GM12878 (cell line): Measurements from ENCODE around the gene PRRT1B. TPM values are rescaled to one million over a fixed set of nuclear protein-coding genes. Genes with fewer than 3 reads are reported as not detected.
A peak's percentile ranks its signal among the peaks of the same experiment; 100 is the strongest.

Experiments used
- ATAC-seq: fragments of 200-7000 bp; cut with Tn5 transposase; 3 replicates; pipeline ENCODE4 v1.9.1; 2020; ENCODE audit warnings: mild to moderate bottlenecking, moderate library complexity
- BruUV-seq: library from RNA; stranded (reverse); fragments of 400-500 nt; replicated peaks from 2 replicates; lab custom pipeline; 2021; lab: Mats Ljungman, UMichigan
- CTCF ChIA-PET: fragments of 300-600 bp; sonication (Branson Sonifier 250); formaldehyde crosslinking; extraction: SDS; loops from one replicate; lab custom pipeline; 2021; ENCODE audit warnings: inconsistent platforms; lab: Yijun Ruan, JAX
- POLR2A ChIA-PET: fragments of 350-600 bp; formaldehyde crosslinking; extraction: SDS; loops from one replicate; lab custom pipeline; 2021; ENCODE audit warnings: inconsistent platforms; lab: Charles Lee
- RAD21 ChIA-PET: fragments of 300-600 bp; sonication (Branson Sonifier 250); formaldehyde crosslinking; loops from one replicate; lab custom pipeline; 2023; ENCODE audit warnings: antibody characterized with exemption; ENCODE audit not compliant: unreplicated experiment; lab: Charles Lee
- SMC1A ChIA-PET: fragments of 300-600 bp; sonication (Branson Sonifier 250); formaldehyde crosslinking; loops from one replicate; lab custom pipeline; 2023; ENCODE audit not compliant: unreplicated experiment, uncharacterized antibody; lab: Charles Lee
- DNase-seq: peaks from one replicate; pipeline ENCODE4 v3.0.0-alpha.2; 2011; ENCODE audit warnings: low read depth, low spot score
- FAIRE-seq: peaks from 3 replicates; lab custom pipeline; 2011; peaks lifted over from hg19 to GRCh38; lab: Jason Lieb, UNC
- H2AFZ ChIP-seq: 2 replicates; pipeline ENCODE4 v1.6.0; 2011; ENCODE audit warnings: low read depth, low read length, control low read depth; ENCODE audit not compliant: control insufficient read depth
- H3K27ac ChIP-seq: 2 replicates; pipeline ENCODE4 v1.5.1; 2011; ENCODE audit warnings: control low read depth; ENCODE audit not compliant: control insufficient read depth, insufficient read depth
- H3K27me3 ChIP-seq, 2 experiments: replicated peaks in 1 of 2; 2 replicates each; pipeline versions ENCODE4 v1.6.0 to v1.6.1; 2011; ENCODE audit warnings: low read length in 1 of 2; ENCODE audit not compliant: control insufficient read depth in 2 of 2, insufficient read depth in 2 of 2
- H3K36me3 ChIP-seq, 2 experiments: 2 replicates each; pipeline ENCODE4 v1.5.1; 2011; ENCODE audit warnings: low read length in 1 of 2; ENCODE audit not compliant: control insufficient read depth in 2 of 2, insufficient read depth in 2 of 2
- H3K4me1 ChIP-seq: 2 replicates; pipeline ENCODE4 v1.6.1; 2011; ENCODE audit warnings: mild to moderate bottlenecking, low read length, moderate library complexity, mixed read lengths; ENCODE audit not compliant: control insufficient read depth, insufficient read depth
- H3K4me2 ChIP-seq: 2 replicates; pipeline ENCODE4 v1.6.0; 2011; ENCODE audit warnings: control low read depth; ENCODE audit not compliant: control insufficient read depth, insufficient read depth
- H3K4me3 ChIP-seq: fragments of 200-600 bp; sonication (generic); 2 replicates; pipeline ENCODE4 v1.5.1; 2016
- H3K79me2 ChIP-seq: 2 replicates; pipeline ENCODE4 v1.6.0; 2011; ENCODE audit warnings: low read length; ENCODE audit not compliant: control insufficient read depth, insufficient read depth
- H3K9ac ChIP-seq: 2 replicates; pipeline ENCODE4 v1.8.0; 2011; ENCODE audit warnings: low read length, control low read depth, mixed read lengths; ENCODE audit not compliant: control insufficient read depth, insufficient read depth
- H3K9me3 ChIP-seq: replicated peaks from 3 replicates; pipeline ENCODE4 v1.5.1; 2011; ENCODE audit warnings: mild to moderate bottlenecking, low read length; ENCODE audit not compliant: control insufficient read depth, insufficient read depth
- H4K20me1 ChIP-seq: 2 replicates; pipeline ENCODE4 v1.6.0; 2011; ENCODE audit not compliant: control insufficient read depth, insufficient read depth
- BHLHE40 ChIP-seq, 2 experiments: fragments of 450-650 bp in 1 of 2; IDR thresholded peaks; 2 replicates each; pipeline ENCODE4 v1.6.1; 2011 to 2017; ENCODE audit warnings: low read depth in 2 of 2, borderline replicate concordance in 1 of 2, improper control_type of control experiment in 1 of 2, low read length in 1 of 2, mild to moderate bottlenecking in 1 of 2
- E4F1 ChIP-seq: fragments of 450-650 bp; IDR thresholded peaks from 2 replicates; pipeline ENCODE4 v1.6.1; 2018; ENCODE audit warnings: borderline replicate concordance, mild to moderate bottlenecking; ENCODE audit not compliant: partially characterized antibody
- EED ChIP-seq: sonication (generic); IDR thresholded peaks from 2 replicates; pipeline ENCODE4 v1.6.1; 2016; ENCODE audit warnings: antibody characterized with exemption, low read depth
- ETV6 ChIP-seq, 2 experiments: fragments of 450-650 bp in 1 of 2; IDR thresholded peaks in 1 of 2; conservative IDR thresholded peaks in 1 of 2; 2 replicates each; pipeline ENCODE4 v1.6.1; 2014; ENCODE audit warnings: antibody characterized with exemption in 1 of 2, borderline replicate concordance in 1 of 2, low read depth in 1 of 2, mild to moderate bottlenecking in 1 of 2, moderate library complexity in 1 of 2
- NFYB ChIP-seq: IDR thresholded peaks from 2 replicates; pipeline ENCODE4 v1.6.1; 2011; ENCODE audit warnings: low read depth, mild to moderate bottlenecking, low read length, improper control_type of control experiment, moderate library complexity; ENCODE audit not compliant: insufficient read depth
- PAX5 ChIP-seq: IDR thresholded peaks from 2 replicates; pipeline ENCODE4 v1.6.1; 2011; ENCODE audit warnings: low read depth, low read length, borderline replicate concordance
- RFX5 ChIP-seq: IDR thresholded peaks from 2 replicates; pipeline ENCODE4 v1.6.1; 2011; ENCODE audit warnings: low read depth, low read length, improper control_type of control experiment
- SUPT20H ChIP-seq: IDR thresholded peaks from 2 replicates; pipeline ENCODE4 v1.6.1; 2011; ENCODE audit warnings: low read depth, mild to moderate bottlenecking, low read length, moderate library complexity, borderline replicate concordance; ENCODE audit not compliant: control insufficient read depth
- TCF7 ChIP-seq: IDR thresholded peaks from 2 replicates; pipeline ENCODE4 v1.6.1; 2014; ENCODE audit warnings: antibody characterized with exemption, borderline replicate concordance
- ZBED1 ChIP-seq: IDR thresholded peaks from 2 replicates; pipeline ENCODE4 v1.6.1; 2016; ENCODE audit warnings: borderline replicate concordance
- ZBTB11 ChIP-seq: fragments of 450-650 bp; formaldehyde crosslinking; IDR thresholded peaks from 2 replicates; pipeline ENCODE4 v1.5.0; 2022; ENCODE audit warnings: mild to moderate bottlenecking, missing genetic modification characterization
- WGBS: methylation state at CpG from one replicate; pipeline ENCODE4 v1.1.6; 2016; ENCODE audit warnings: low lambda C conversion rate; ENCODE audit not compliant: insufficient replicate concordance, insufficient coverage; ENCODE audit errors: missing lambda C conversion rate; 5-methylcytosine and 5-hydroxymethylcytosine counted together
- in situ Hi-C: fragments of 300-500 bp; cut with MboI; formaldehyde crosslinking; loops from 9 replicates; pipeline ENCODE4 v1.14.3; 2018; ENCODE audit warnings: mixed read lengths
- intact Hi-C: fragments of 100-400 bp; cut with micrococcal nuclease; formaldehyde crosslinking; loops from one replicate; pipeline ENCODE4 v1.14.2; 2022; ENCODE audit not compliant: unreplicated experiment
- polyA plus RNA-seq, 11 experiments: library from polyadenylated mRNA; depleted of rRNA in 4 of 11; unstranded in 6 of 11; stranded (reverse) in 5 of 11; fragments of >200 nt; fragmentation: Nextera tagmentation in 4 of 11; fragmentation: Illumina TruSeq in 1 of 11; extraction: Ambion mirVana in 4 of 11; extraction: Trizol in 1 of 11; gene quantifications; 1 replicate in 1 of 11; 2 replicates in 10 of 11; pipeline versions ENCODE4 v1.2.1 to v1.2.3, GENCODE V29; 2011 to 2016; ENCODE audit warnings: inconsistent platforms in 2 of 11, missing spikeins in 2 of 11, low read depth in 1 of 11
- total RNA-seq, 4 experiments: library from RNA; depleted of rRNA in 3 of 4; stranded (reverse); fragments of >200 nt in 3 of 4; fragmentation: Illumina TruSeq in 1 of 4; extraction: Trizol in 1 of 4; gene quantifications; 2 replicates each; pipeline versions ENCODE4 v1.2.1 to v1.2.3, GENCODE V29; 2013 to 2021

PRRT1B gene
- total and polyA plus RNA-seq, 10 of the 15 experiments (the other 5 are each of a cell fraction or from before 2014, with no cell fraction given), result not detected

- TF ChIP-seq RFX5 (no peak), SUPT20H (no peak), ZBED1 (no peak), PAX5 (no peak)
Measured at GRCh38 chr9:131528886-131529505, 16.3 kb upstream of the PRRT1B start (continued).

GRCh38 chr9:131529597-131530545, 15.5 kb upstream of the PRRT1B start:
- ATAC-seq (no peak; the same call in 2 of the 3 replicates), DNase-seq (no peak), FAIRE-seq (no peak)
- peaks cover 11% of the 10 kb centered on the region for H3K79me2 ChIP-seq
- RAD21 ChIA-PET, result no interaction called here
- WGBS, result 76% methylated on average over 24 of the region's 24 CpGs
- in situ Hi-C loops (no loop called here), intact Hi-C loops (loop anchor here (2.0 to 10.0 kb wide), 2 partner anchors 27 to 215 kb away; partner anchors contain the start of genes POMT1 and RAPGEF1)
- no peaks in the 10 kb centered on the region for H3K9me3 ChIP-seq
- peak overlapping the region; percentile 83 for H3K9ac ChIP-seq
- peak overlapping the region; percentile 81 for H3K4me3 ChIP-seq
- TSS peak; percentile 49 for BruUV-seq
- POLR2A ChIA-PET, result no interaction called here
- peak overlapping the region; percentile 65 for H3K27ac ChIP-seq
- H3K27me3 ChIP-seq, result no peaks in the 10 kb centered on the region
- peaks cover 4% of the 10 kb centered on the region for H3K4me1 ChIP-seq
- peaks cover 3 to 5% of the 10 kb centered on the region in 2 experiments; a peak in 3 of 4 replicates for H3K36me3 ChIP-seq
- SMC1A ChIA-PET, result no interaction called here
- no peaks in the 10 kb centered on the region for H4K20me1 ChIP-seq
- CTCF ChIA-PET, result no interaction called here
- H3K4me2 ChIP-seq, result peak overlapping the region; percentile 68
- H2AFZ ChIP-seq, result no peak overlapping the region; the same call in 1 of the 2 replicates
- no peak for TF ChIP-seq BHLHE40 (IDR thresholded peaks at IDR 0.05; ENCODE audit: borderline replicate concordance in 1 of 2, low read depth in 2 of 2, low read length in 1 of 2)
- TF ChIP-seq ETV6 (conservative IDR thresholded peaks at IDR 0.05 in 1 of 2, IDR thresholded peaks at IDR 0.05 in 1 of 2; ENCODE audit: borderline replicate concordance in 1 of 2, low read depth in 1 of 2), result no peak
- no peak for TF ChIP-seq TCF7
- TF ChIP-seq EED, result no peak
- TF ChIP-seq ZBTB11, result no peak
- TF ChIP-seq NFYB, result no peak
- TF ChIP-seq E4F1, result no peak
